Measurements from ENCODE around the gene C21orf58.

The C21orf58 gene

DNA sequence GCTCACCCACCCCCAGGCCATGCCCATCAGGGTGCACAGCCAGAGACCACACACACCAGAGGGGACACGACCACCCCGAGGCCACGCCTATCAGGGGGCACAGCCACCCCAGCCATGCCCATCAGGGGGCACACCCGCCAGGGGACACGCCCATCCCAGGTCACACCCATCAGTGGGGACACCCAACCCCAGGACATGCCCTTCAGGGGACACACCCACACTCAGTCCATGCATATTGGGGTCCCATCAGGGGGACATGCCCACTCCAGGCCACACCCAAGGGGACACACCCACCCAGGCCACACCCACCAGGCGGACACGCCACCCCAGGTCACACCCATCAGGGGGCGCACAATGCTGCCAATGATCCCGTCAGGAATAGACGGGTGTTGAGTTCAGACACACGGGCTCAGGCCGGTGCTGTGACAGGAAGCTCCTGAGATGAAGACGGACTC is 59.0 kb downstream of the C21orf58 start:
- H3K36me3 ChIP-seq (ENCODE audit: control insufficient read depth, insufficient read depth, low read length), result no peaks in the 10 kb centered on the region
- H3K4me1 ChIP-seq, result no peaks in the 10 kb centered on the region
- TF ChIP-seq CTCF (IDR thresholded peaks at IDR 0.05), result no peak
- H3K9me3 ChIP-seq (ENCODE audit: control insufficient read depth, low read length), result no peaks in the 10 kb centered on the region
- H3K4me3 ChIP-seq (ENCODE audit: low read depth, low read length), result no peak overlapping the region
- no peak overlapping the region for H3K27ac ChIP-seq
- H3K9ac ChIP-seq, result no peak overlapping the region
- H3K4me2 ChIP-seq (ENCODE audit: low read length), result no peak overlapping the region
- no peaks in the 10 kb centered on the region for H3K79me2 ChIP-seq
- no peak overlapping the region for H2AFZ ChIP-seq
- no peaks in the 10 kb centered on the region for H3K27me3 ChIP-seq (ENCODE audit: control insufficient read depth, insufficient read depth, low read length)

- no peak overlapping the region for H3K4me3 ChIP-seq (ENCODE audit: low read depth, low read length)
- H3K9ac ChIP-seq, result no peak overlapping the region
- H3K79me2 ChIP-seq, result no peaks in the 10 kb centered on the region
- no peaks in the 10 kb centered on the region for H3K36me3 ChIP-seq (ENCODE audit: control insufficient read depth, insufficient read depth, low read length)
- no peak for TF ChIP-seq CTCF (IDR thresholded peaks at IDR 0.05)
- H3K27me3 ChIP-seq (ENCODE audit: control insufficient read depth, insufficient read depth, low read length), result no peaks in the 10 kb centered on the region
- H3K27ac ChIP-seq, result no peak overlapping the region
- no peaks in the 10 kb centered on the region for H3K4me1 ChIP-seq
- H2AFZ ChIP-seq, result no peak overlapping the region
- H3K9me3 ChIP-seq (ENCODE audit: control insufficient read depth, low read length), result no peaks in the 10 kb centered on the region
- no peak overlapping the region for H3K4me2 ChIP-seq (ENCODE audit: low read length)
These were observed 59.5 kb downstream of the C21orf58 start for GRCh38 chr21:46264046-46264689.

- Histone ChIP-seq H3K36me3 (ENCODE audit: control insufficient read depth, insufficient read depth, low read length) (no peaks in the 10 kb centered on the region), H3K4me2 (ENCODE audit: low read length) (no peak overlapping the region), H3K27ac (no peak overlapping the region), H3K9ac (no peak overlapping the region), H3K27me3 (ENCODE audit: control insufficient read depth, insufficient read depth, low read length) (no peaks in the 10 kb centered on the region), H3K4me3 (ENCODE audit: low read depth, low read length) (no peak overlapping the region), H2AFZ (no peak overlapping the region), H3K4me1 (no peaks in the 10 kb centered on the region), H3K79me2 (no peaks in the 10 kb centered on the region), H3K9me3 (ENCODE audit: control insufficient read depth, low read length) (no peaks in the 10 kb centered on the region)
- no peak for TF ChIP-seq CTCF (IDR thresholded peaks at IDR 0.05)
These were observed 67.1 kb downstream of the C21orf58 start for GRCh38 chr21:46256501-46256994.

DNA sequence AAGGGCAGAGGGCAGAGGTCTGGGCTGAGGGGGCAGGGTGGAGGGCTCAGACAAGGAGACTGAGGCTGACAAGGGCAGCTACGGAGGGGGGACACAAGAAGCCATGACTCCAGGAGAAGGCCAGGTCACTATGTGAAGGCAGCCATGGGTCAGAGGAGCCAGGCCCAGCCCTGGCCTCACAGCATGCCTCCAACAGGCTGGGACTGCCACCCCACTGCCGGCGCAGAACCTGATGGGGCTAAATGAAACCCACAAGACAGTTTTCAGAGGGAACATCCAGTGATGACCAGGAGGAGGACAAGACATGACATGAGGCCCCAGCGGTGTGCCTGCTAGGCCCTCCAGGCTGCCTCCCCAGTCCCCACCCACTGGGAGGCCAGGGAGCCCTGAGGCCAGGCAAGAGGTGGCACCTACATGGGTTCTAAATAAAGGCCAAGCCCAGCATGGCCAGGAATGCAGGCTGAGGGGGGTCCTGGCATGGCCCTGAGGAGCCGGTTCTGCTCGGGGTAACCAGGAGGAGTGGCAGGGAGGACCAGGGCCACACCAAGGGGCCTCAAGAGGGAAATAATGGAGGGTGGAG is 67.8 kb downstream of the C21orf58 start:
- no peak overlapping the region for H3K27ac ChIP-seq
- no peaks in the 10 kb centered on the region for H3K79me2 ChIP-seq
- no peaks in the 10 kb centered on the region for H3K36me3 ChIP-seq (ENCODE audit: control insufficient read depth, insufficient read depth, low read length)

More for the DNA sequence above, 67.8 kb downstream of the C21orf58 start:
- Histone ChIP-seq H2AFZ (no peak overlapping the region), H3K9me3 (ENCODE audit: control insufficient read depth, low read length) (no peaks in the 10 kb centered on the region), H3K4me2 (ENCODE audit: low read length) (no peak overlapping the region), H3K9ac (no peak overlapping the region), H3K27me3 (ENCODE audit: control insufficient read depth, insufficient read depth, low read length) (no peaks in the 10 kb centered on the region), H3K4me3 (ENCODE audit: low read depth, low read length) (no peak overlapping the region), H3K4me1 (no peaks in the 10 kb centered on the region)
- TF ChIP-seq CTCF (IDR thresholded peaks at IDR 0.05), result no peak

All from parathyroid adenoma (tissue), 2 donors.